Measurements from ENCODE around the gene MTMR12.

Gene MTMR12

DNA sequence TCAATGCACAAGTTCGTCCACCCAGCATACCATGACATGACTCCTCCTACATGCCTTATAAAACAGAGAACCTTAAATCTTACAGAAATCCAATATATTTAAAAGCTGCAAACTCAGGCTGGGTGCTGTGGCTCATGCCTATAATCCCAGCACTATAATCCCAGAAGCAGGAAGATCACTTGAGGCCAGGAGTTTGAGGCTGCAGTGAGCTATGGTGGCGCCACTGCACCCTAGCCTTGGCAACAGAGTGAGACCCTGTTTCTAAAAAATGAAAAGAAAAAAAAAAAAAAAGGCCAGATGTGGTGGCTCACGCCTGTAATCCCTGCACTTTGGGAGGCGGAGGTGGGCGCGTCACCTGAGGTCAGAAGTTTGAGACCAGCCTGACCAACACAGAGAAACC is 68.7 kb downstream of the MTMR12 start:
- H3K27me3 ChIP-seq (ENCODE audit: control insufficient read depth in 5 of 5, insufficient read depth in 4 of 5, low read length in 5 of 5): no peaks in the 10 kb centered on the region
- H3K4me1 ChIP-seq (ENCODE audit: control insufficient read depth in 5 of 5, insufficient read depth in 5 of 5, low read length in 5 of 5): peaks cover 0 to 16% (median 13%) of the 10 kb centered on the region in 5 donors
- no peak overlapping the region for H3K9ac ChIP-seq (ENCODE audit: low read length in 5 of 5)
- H3K36me3 ChIP-seq (ENCODE audit: control insufficient read depth in 5 of 5, insufficient read depth in 5 of 5, low read length in 5 of 5): peaks cover 32 to 89% (median 56%) of the 10 kb centered on the region in 5 donors
- no peaks in the 10 kb centered on the region for H3K9me3 ChIP-seq (ENCODE audit: control insufficient read depth in 5 of 5, low read length in 5 of 5)
- no peak overlapping the region for H3K4me3 ChIP-seq (ENCODE audit: low read depth in 1 of 5, low read length in 5 of 5)
- H3K27ac ChIP-seq (ENCODE audit: low read depth, low read length): no peak overlapping the region

DNA sequence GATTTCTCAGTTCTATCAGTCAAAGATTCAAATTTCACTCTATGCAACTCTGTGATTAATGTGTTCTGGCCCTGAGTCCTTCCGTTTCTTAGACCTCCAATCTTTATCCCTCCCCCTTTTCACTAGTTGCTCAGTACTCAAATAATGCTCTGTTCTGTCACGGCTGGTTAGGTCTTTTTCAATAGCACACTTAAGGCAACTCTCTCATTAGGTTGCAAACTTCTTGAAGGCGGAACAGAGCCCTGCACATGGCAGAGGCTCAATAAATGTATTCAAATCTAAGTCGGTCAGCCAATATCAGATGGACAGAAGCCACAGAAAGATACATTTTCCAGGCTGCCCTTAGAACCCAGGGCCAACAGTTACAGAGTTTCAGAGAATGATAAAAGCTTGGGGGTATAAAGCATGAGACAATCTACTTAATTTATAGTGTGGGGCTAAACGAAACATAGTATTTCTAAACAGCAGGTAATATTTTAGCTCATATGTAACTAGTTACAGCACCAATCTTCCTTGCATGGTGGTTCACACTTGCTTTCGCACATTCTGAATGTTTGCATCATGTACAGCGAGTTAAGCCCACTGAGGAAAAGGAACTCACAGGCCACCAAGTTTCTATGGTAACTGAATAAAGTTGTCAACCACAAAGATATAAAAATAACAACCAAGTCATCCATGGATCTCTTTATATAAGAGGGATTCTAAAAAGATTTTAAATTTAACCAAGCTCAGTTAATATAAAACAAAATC is 71.5 kb downstream of the MTMR12 start:
- Histone ChIP-seq H3K9ac (ENCODE audit: low read length in 5 of 5) (peak overlapping the region in 1 of 5 donors; percentile 7), H3K27ac (ENCODE audit: low read depth, low read length) (peak overlapping the region; percentile 70)

DNA sequence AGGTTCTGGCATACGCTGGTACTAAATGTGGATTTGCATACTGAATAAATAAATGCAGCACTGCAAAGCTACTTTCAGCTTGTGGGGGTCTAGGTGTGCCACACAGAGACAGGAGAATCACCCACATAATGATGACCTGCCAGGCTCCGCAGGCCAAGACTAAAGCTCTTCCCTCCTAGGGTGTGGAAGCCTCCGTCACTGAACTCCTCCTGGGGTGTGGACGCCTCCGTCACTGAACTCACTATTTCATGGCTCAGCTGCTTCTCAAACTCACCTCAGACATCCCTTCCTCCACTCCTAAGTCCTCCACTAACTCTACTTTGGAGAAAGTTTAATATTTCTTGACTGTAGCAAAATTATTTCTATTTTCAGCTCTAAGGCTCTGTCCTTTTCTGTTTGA is 73.4 kb downstream of the MTMR12 start:
- H3K9me3 ChIP-seq (ENCODE audit: control insufficient read depth in 5 of 5, low read length in 5 of 5): no peaks in the 10 kb centered on the region
- no peaks in the 10 kb centered on the region for H3K27me3 ChIP-seq (ENCODE audit: control insufficient read depth in 5 of 5, insufficient read depth in 4 of 5, low read length in 5 of 5)
- H3K4me3 ChIP-seq (ENCODE audit: low read depth in 1 of 5, low read length in 5 of 5): no peak overlapping the region
- peaks cover 19 to 90% (median 55%) of the 10 kb centered on the region in 5 donors for H3K36me3 ChIP-seq (ENCODE audit: control insufficient read depth in 5 of 5, insufficient read depth in 5 of 5, low read length in 5 of 5)
- H3K4me1 ChIP-seq (ENCODE audit: control insufficient read depth in 5 of 5, insufficient read depth in 5 of 5, low read length in 5 of 5): peaks cover 0 to 17% (median 17%) of the 10 kb centered on the region in 5 donors
- H3K9ac ChIP-seq (ENCODE audit: low read length in 5 of 5): no peak overlapping the region
- no peak overlapping the region for H3K27ac ChIP-seq (ENCODE audit: low read depth, low read length)

More for the DNA sequence above, 71.5 kb downstream of the MTMR12 start:
- H3K9me3 ChIP-seq (ENCODE audit: control insufficient read depth in 5 of 5, low read length in 5 of 5): no peaks in the 10 kb centered on the region
- no peak overlapping the region for H3K4me3 ChIP-seq (ENCODE audit: low read depth in 1 of 5, low read length in 5 of 5)
- peaks cover 0 to 16% (median 13%) of the 10 kb centered on the region in 5 donors for H3K4me1 ChIP-seq (ENCODE audit: control insufficient read depth in 5 of 5, insufficient read depth in 5 of 5, low read length in 5 of 5)
- peaks cover 15 to 90% (median 46%) of the 10 kb centered on the region in 5 donors for H3K36me3 ChIP-seq (ENCODE audit: control insufficient read depth in 5 of 5, insufficient read depth in 5 of 5, low read length in 5 of 5)
- no peaks in the 10 kb centered on the region for H3K27me3 ChIP-seq (ENCODE audit: control insufficient read depth in 5 of 5, insufficient read depth in 4 of 5, low read length in 5 of 5)

DNA sequence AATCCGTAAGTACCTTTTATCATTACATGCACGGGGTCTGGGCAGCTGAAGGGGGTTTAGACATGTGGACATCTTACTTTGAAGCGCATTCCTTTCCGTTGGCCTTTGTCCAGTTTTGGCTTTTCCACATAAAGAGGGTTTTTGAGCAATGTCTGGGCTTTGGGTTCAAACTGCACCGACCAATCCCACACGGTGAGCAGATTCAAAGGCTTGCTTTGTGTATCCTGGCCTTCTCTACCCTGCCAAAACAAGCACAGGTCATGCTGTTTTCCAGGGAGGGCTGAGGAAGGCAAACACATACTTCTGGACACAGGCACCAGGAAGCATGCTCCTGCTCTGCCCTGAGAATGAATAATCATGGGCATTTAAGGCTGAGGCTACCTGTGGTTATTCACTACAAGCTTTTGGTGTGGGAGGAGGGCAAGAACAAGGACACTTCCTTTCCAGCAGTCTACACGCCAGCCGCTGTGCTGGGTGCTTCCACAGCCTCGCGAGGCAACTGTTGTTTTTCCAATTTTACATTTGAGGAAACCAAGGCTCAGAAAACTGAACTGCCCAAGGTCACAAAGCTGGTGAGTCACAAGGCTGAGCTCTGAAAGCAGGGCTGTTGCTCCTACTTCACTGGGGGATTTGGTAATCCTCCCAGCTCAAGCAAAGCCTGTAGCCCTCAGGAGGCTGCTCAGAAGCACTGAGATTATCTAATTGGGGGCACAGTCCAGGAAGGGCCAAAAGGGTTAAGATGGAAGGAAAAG is 78.9 kb downstream of the MTMR12 start:
- Histone ChIP-seq H3K9ac (ENCODE audit: low read length in 5 of 5) (peak overlapping the region in 1 of 5 donors; percentile 26), H3K27me3 (ENCODE audit: control insufficient read depth in 5 of 5, insufficient read depth in 4 of 5, low read length in 5 of 5) (no peaks in the 10 kb centered on the region), H3K4me3 (ENCODE audit: low read depth in 1 of 5, low read length in 5 of 5) (no peak overlapping the region)

DNA sequence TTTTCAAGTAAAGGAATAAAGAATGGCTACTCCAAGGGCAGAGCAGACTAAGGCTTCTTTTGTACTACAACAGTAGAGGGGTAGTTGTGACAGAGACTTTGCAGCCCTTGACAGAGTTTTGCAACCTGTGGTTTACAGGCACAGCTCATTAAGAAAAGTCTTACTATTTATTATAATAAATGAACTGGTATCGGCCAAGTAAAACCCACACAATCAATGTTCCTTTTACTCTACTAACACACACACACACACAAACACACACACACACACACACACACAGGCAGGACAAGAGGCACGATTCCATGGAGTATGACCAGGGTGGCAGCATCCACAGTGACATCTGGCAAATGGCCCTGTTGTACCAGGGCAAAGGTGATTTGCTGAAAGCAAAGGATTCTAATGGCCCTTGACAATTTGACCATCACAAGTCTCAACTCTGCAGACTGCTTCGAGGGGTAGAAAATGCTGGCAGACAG is 79.5 kb downstream of the MTMR12 start:
- H3K4me3 ChIP-seq (ENCODE audit: low read depth in 1 of 5, low read length in 5 of 5): no peak overlapping the region
- H3K36me3 ChIP-seq (ENCODE audit: control insufficient read depth in 5 of 5, insufficient read depth in 5 of 5, low read length in 5 of 5): peaks cover 5 to 66% (median 45%) of the 10 kb centered on the region in 5 donors
- H3K4me1 ChIP-seq (ENCODE audit: control insufficient read depth in 5 of 5, insufficient read depth in 5 of 5, low read length in 5 of 5): peaks cover 15 to 35% (median 31%) of the 10 kb centered on the region in 5 donors
- no peaks in the 10 kb centered on the region for H3K9me3 ChIP-seq (ENCODE audit: control insufficient read depth in 5 of 5, low read length in 5 of 5)
- peak overlapping the region; percentile 89 for H3K27ac ChIP-seq (ENCODE audit: low read depth, low read length)
- peak overlapping the region in 3 of 5 donors; percentile 10 to 44 (median 36) for H3K9ac ChIP-seq (ENCODE audit: low read length in 5 of 5)
- H3K27me3 ChIP-seq (ENCODE audit: control insufficient read depth in 5 of 5, insufficient read depth in 4 of 5, low read length in 5 of 5): no peaks in the 10 kb centered on the region

More for the DNA sequence above, 78.9 kb downstream of the MTMR12 start:
- no peaks in the 10 kb centered on the region for H3K9me3 ChIP-seq (ENCODE audit: control insufficient read depth in 5 of 5, low read length in 5 of 5)
- peak overlapping the region; percentile 89 for H3K27ac ChIP-seq (ENCODE audit: low read depth, low read length)
- peaks cover 15 to 35% (median 31%) of the 10 kb centered on the region in 5 donors for H3K4me1 ChIP-seq (ENCODE audit: control insufficient read depth in 5 of 5, insufficient read depth in 5 of 5, low read length in 5 of 5)
- peaks cover 5 to 69% (median 48%) of the 10 kb centered on the region in 5 donors for H3K36me3 ChIP-seq (ENCODE audit: control insufficient read depth in 5 of 5, insufficient read depth in 5 of 5, low read length in 5 of 5)

DNA sequence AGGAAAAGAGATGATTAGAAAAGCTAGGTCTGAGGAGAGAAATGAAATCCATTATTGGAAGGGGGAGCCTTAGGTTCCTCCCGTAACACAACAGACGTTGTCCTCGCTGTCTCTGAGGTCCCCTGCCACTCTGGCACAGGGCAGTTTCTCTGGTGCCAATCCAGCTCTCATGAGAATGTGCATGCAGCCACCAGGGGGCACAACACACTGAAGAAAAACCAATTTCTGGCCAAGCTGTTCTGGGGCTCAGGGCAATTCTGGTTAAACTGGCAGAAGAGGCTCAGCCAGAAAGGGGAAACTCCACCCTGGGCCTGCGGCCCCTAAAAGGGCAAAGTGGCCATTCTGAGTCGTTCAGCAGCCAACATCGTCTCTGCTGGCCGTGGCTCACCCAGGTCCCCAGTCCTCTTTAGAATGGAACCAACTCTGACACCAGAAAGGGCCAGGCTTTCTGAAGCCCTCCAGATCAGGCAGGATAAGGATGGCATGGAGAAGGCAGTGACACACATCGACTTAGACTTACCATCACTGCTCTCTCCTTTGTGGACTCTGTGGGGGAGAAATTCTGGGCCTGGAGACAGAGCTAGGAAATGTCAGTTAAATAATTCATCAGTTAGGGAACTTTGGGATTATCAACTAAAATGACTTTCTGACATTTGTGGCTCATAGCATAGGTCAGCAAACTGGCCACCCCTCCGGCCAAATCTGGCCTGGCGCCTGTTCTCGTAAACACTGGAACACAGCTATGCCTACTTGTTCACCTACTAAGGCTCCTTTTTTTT is 80.1 kb downstream of the MTMR12 start:
- H3K9me3 ChIP-seq (ENCODE audit: control insufficient read depth in 5 of 5, low read length in 5 of 5): no peaks in the 10 kb centered on the region
- H3K9ac ChIP-seq (ENCODE audit: low read length in 5 of 5): peak overlapping the region in 3 of 5 donors; percentile 10 to 44 (median 36)
- H3K27me3 ChIP-seq (ENCODE audit: control insufficient read depth in 5 of 5, insufficient read depth in 4 of 5, low read length in 5 of 5): no peaks in the 10 kb centered on the region
- peaks cover 15 to 35% (median 31%) of the 10 kb centered on the region in 5 donors for H3K4me1 ChIP-seq (ENCODE audit: control insufficient read depth in 5 of 5, insufficient read depth in 5 of 5, low read length in 5 of 5)
- H3K4me3 ChIP-seq (ENCODE audit: low read depth in 1 of 5, low read length in 5 of 5): no peak overlapping the region
- H3K36me3 ChIP-seq (ENCODE audit: control insufficient read depth in 5 of 5, insufficient read depth in 5 of 5, low read length in 5 of 5): peaks cover 5 to 59% (median 44%) of the 10 kb centered on the region in 5 donors
- H3K27ac ChIP-seq (ENCODE audit: low read depth, low read length): peak overlapping the region; percentile 89

DNA sequence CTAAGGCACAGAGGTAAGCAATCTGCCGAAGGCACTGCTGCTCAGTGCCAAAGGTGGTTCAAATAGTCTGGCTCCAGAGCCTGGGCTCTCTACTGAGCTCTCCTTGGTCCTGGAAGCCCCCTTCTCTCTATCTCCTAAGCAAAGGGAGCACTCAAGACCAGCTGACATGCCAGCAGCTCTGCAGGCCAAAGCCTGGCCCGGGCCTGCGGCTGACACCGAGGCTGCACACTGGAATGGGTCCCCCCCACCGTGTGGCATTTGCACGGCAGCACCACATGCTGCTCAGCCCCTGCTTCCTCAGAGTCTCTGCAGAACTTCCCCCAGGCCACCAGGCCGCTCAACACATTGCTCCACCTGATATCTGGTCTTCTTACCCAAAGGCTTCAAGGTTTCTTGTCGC is 80.8 kb downstream of the MTMR12 start:
- H3K27ac ChIP-seq (ENCODE audit: low read depth, low read length): peak overlapping the region; percentile 89
- H3K9ac ChIP-seq (ENCODE audit: low read length in 5 of 5): peak overlapping the region in 1 of 5 donors; percentile 31
- H3K36me3 ChIP-seq (ENCODE audit: control insufficient read depth in 5 of 5, insufficient read depth in 5 of 5, low read length in 5 of 5): peaks cover 5 to 54% (median 41%) of the 10 kb centered on the region in 5 donors
- no peak overlapping the region for H3K4me3 ChIP-seq (ENCODE audit: low read depth in 1 of 5, low read length in 5 of 5)
- H3K27me3 ChIP-seq (ENCODE audit: control insufficient read depth in 5 of 5, insufficient read depth in 4 of 5, low read length in 5 of 5): no peaks in the 10 kb centered on the region
- no peaks in the 10 kb centered on the region for H3K9me3 ChIP-seq (ENCODE audit: control insufficient read depth in 5 of 5, low read length in 5 of 5)
- H3K4me1 ChIP-seq (ENCODE audit: control insufficient read depth in 5 of 5, insufficient read depth in 5 of 5, low read length in 5 of 5): peaks cover 15 to 35% (median 31%) of the 10 kb centered on the region in 5 donors

DNA sequence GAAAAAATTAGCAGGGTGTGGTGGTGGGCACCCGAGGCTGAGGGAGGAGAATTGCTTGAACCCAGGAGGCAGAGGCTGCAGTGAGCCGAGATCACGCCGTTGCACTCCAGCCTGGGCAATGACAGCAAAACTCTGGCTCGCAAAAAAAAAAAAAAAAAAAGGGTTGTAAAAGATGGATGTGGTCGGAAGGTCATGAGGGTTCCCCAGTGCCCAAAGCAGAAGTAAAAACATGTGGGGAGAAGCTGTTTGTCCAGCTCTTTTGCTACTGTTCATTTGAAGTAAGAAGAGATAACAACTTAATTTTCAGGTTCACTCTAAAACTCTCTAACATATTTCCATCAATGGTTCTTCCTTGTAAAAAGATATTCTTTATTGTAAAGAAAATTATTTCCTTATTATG is 81.5 kb downstream of the MTMR12 start:
- Histone ChIP-seq H3K27me3 (ENCODE audit: control insufficient read depth in 5 of 5, insufficient read depth in 4 of 5, low read length in 5 of 5) (no peaks in the 10 kb centered on the region), H3K4me1 (ENCODE audit: control insufficient read depth in 5 of 5, insufficient read depth in 5 of 5, low read length in 5 of 5) (peaks cover 15 to 35% (median 31%) of the 10 kb centered on the region in 5 donors), H3K4me3 (ENCODE audit: low read depth in 1 of 5, low read length in 5 of 5) (no peak overlapping the region), H3K9me3 (ENCODE audit: control insufficient read depth in 5 of 5, low read length in 5 of 5) (no peaks in the 10 kb centered on the region), H3K27ac (ENCODE audit: low read depth, low read length) (no peak overlapping the region), H3K36me3 (ENCODE audit: control insufficient read depth in 5 of 5, insufficient read depth in 5 of 5, low read length in 5 of 5) (peaks cover 5 to 53% (median 37%) of the 10 kb centered on the region in 5 donors), H3K9ac (ENCODE audit: low read length in 5 of 5) (no peak overlapping the region)

DNA sequence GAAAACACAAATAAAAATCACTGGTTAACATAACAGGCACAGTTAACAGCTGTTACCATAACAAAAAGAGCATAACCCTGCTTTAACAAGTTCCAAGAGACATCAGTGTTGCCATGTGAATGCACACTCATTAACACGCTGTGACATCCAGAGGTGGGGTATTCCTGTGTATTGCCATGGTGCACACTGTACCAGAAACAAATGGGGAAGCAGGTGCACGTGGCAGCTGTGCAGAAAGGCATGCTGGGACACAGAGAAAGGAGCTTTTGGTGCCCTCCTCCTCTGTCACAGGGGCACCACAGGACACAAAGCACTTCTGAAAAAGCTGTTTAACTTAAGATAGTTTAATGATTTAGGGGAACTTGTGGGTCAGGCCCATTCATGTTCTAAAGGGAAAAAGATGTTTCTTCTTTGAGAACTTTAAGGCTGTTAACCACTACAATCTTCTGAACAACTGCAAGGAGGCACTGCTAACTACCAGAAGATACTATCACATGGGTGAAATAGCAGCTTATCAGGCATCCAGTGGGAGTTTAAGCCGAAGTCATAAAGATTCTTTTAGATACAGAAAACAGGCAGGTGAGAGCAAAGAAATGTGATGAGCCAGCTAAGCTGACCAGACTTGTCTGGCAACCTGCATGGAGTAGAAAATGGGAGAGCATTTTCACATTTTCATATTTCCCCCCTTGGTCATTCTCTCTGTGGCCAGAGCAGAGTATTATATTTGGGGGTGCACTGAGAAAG is 82.2 kb downstream of the MTMR12 start:
- no peaks in the 10 kb centered on the region for H3K9me3 ChIP-seq (ENCODE audit: control insufficient read depth in 5 of 5, low read length in 5 of 5)
- H3K36me3 ChIP-seq (ENCODE audit: control insufficient read depth in 5 of 5, insufficient read depth in 5 of 5, low read length in 5 of 5): peaks cover 5 to 46% (median 30%) of the 10 kb centered on the region in 5 donors
- H3K4me3 ChIP-seq (ENCODE audit: low read depth in 1 of 5, low read length in 5 of 5): no peak overlapping the region
- H3K4me1 ChIP-seq (ENCODE audit: control insufficient read depth in 5 of 5, insufficient read depth in 5 of 5, low read length in 5 of 5): peaks cover 15 to 37% (median 33%) of the 10 kb centered on the region in 5 donors
- H3K27me3 ChIP-seq (ENCODE audit: control insufficient read depth in 5 of 5, insufficient read depth in 4 of 5, low read length in 5 of 5): no peaks in the 10 kb centered on the region
- H3K27ac ChIP-seq (ENCODE audit: low read depth, low read length): no peak overlapping the region
- no peak overlapping the region for H3K9ac ChIP-seq (ENCODE audit: low read length in 5 of 5)

All from subcutaneous abdominal adipose tissue (tissue), 5 donors.